HepG2 (cell line): ENCODE data around the gene TRIO. TPM values are rescaled to one million over a fixed set of nuclear protein-coding genes. Genes with fewer than 3 reads are reported as not detected.

ENCODE experiments used
- ATAC-seq: fragments of 200-7000 bp; cut with Tn5 transposase; 3 replicates; pipeline ENCODE4 v1.9.1; 2020; ENCODE audit warnings: mild to moderate bottlenecking, moderate library complexity
- BruUV-seq: library from RNA; stranded (reverse); fragments of 400-500 nt; replicated peaks from 2 replicates; lab custom pipeline; 2021; lab: Mats Ljungman, UMichigan
- CTCF ChIA-PET: fragments of 300-600 bp; formaldehyde crosslinking; extraction: SDS; loops from one replicate; lab custom pipeline; 2021; ENCODE audit warnings: low total read pairs, inconsistent platforms, low intra/inter-chr PET ratio; lab: Yijun Ruan, JAX
- POLR2A ChIA-PET: fragments of 350-600 bp; sonication (Branson Sonifier 250); formaldehyde crosslinking; loops from one replicate; lab custom pipeline; 2020; ENCODE audit warnings: antibody characterized with exemption, inconsistent platforms; lab: Yijun Ruan, JAX
- DNase-seq: peaks from one replicate; pipeline ENCODE4 v3.0.0-alpha.2; 2015; ENCODE audit warnings: low spot score
- FAIRE-seq: peaks from 3 replicates; lab custom pipeline; 2011; peaks lifted over from hg19 to GRCh38; lab: Jason Lieb, UNC
- H2AFZ ChIP-seq: one replicate; pipeline ENCODE4 v1.6.1; 2011; ENCODE audit warnings: low read length, inconsistent platforms
- H3K27ac ChIP-seq: fragments of 300-600 bp; 3 replicates; pipeline ENCODE4 v1.8.0; 2011; ENCODE audit warnings: mixed run types, mild to moderate bottlenecking, mixed read lengths, low read length, inconsistent platforms; ENCODE audit not compliant: insufficient read depth; ENCODE audit errors: extremely low read length
- H3K27me3 ChIP-seq, 2 experiments: fragments of 200-600 bp in 1 of 2; 2 replicates in 1 of 2; 3 replicates in 1 of 2; pipeline versions ENCODE4 v1.6.0 to v1.8.0; 2011; ENCODE audit warnings: low read length in 2 of 2, mild to moderate bottlenecking in 2 of 2, moderate library complexity in 2 of 2, inconsistent platforms in 1 of 2; ENCODE audit not compliant: insufficient read depth in 2 of 2, control insufficient read depth in 1 of 2
- H3K36me3 ChIP-seq, 2 experiments: fragments of 200-600 bp in 1 of 2; replicated peaks in 1 of 2; 2 replicates in 1 of 2; 3 replicates in 1 of 2; pipeline versions ENCODE4 v1.5.1 to v1.8.0; 2011; ENCODE audit warnings: low read length in 2 of 2, inconsistent platforms in 1 of 2; ENCODE audit not compliant: insufficient read depth in 2 of 2, control insufficient read depth in 1 of 2
- H3K4me1 ChIP-seq: 2 replicates; pipeline ENCODE4 v1.5.1; 2012; ENCODE audit warnings: low read length, inconsistent platforms; ENCODE audit not compliant: insufficient read depth
- H3K4me2 ChIP-seq: 2 replicates; pipeline ENCODE4 v1.6.0; 2011; ENCODE audit warnings: low read depth, low read length, inconsistent platforms
- H3K4me3 ChIP-seq, 3 experiments: fragments of 200-600 bp in 1 of 3; sonication (generic), shearing (Covaris generic) in 1 of 3; replicated peaks in 1 of 3; 2 replicates each; pipeline ENCODE4 v1.5.1; 2011 to 2016; ENCODE audit warnings: low read length in 3 of 3, inconsistent platforms in 2 of 3, low read depth in 2 of 3, mild to moderate bottlenecking in 2 of 3, control low read depth in 1 of 3, mixed read lengths in 1 of 3; ENCODE audit not compliant: insufficient read depth in 1 of 3
- H3K79me2 ChIP-seq: one replicate; pipeline ENCODE4 v1.6.1; 2011; ENCODE audit warnings: low read length, inconsistent platforms; ENCODE audit not compliant: insufficient read depth
- H3K9ac ChIP-seq: 2 replicates; pipeline ENCODE4 v1.6.0; 2011; ENCODE audit warnings: mild to moderate bottlenecking, low read depth, low read length, inconsistent platforms; ENCODE audit not compliant: insufficient read depth
- H3K9me3 ChIP-seq: 2 replicates; pipeline ENCODE4 v1.5.1; 2012; ENCODE audit warnings: mild to moderate bottlenecking, low read length
- H4K20me1 ChIP-seq: 2 replicates; pipeline ENCODE4 v1.6.0; 2011; ENCODE audit warnings: inconsistent platforms, mild to moderate bottlenecking, low read length, moderate library complexity; ENCODE audit not compliant: insufficient read depth
- JARID2 ChIP-seq: sonication (generic); formaldehyde crosslinking; IDR thresholded peaks from 2 replicates; pipeline ENCODE4 v1.8.1; 2023; ENCODE audit warnings: missing genetic modification reagents, inconsistent platforms; ENCODE audit not compliant: insufficient replicate concordance
- NCOA5 ChIP-seq: sonication (generic); formaldehyde crosslinking; IDR thresholded peaks from 2 replicates; pipeline ENCODE4 v1.4.0; 2020; ENCODE audit warnings: missing genetic modification reagents
- ZBTB20 ChIP-seq: sonication (generic); formaldehyde crosslinking; IDR thresholded peaks from 2 replicates; pipeline ENCODE4 v1.8.1; 2023; ENCODE audit warnings: missing genetic modification reagents, low read depth, mild to moderate bottlenecking, borderline replicate concordance
- ZFP36L2 ChIP-seq: sonication (generic); formaldehyde crosslinking; IDR thresholded peaks from 2 replicates; pipeline ENCODE4 v1.4.0; 2020; ENCODE audit warnings: missing genetic modification reagents
- ZFP82 ChIP-seq: sonication (generic); formaldehyde crosslinking; IDR thresholded peaks from 2 replicates; pipeline ENCODE4 v1.5.1; 2020; ENCODE audit warnings: mild to moderate bottlenecking, missing genetic modification reagents, borderline replicate concordance
- ZNF20 ChIP-seq: sonication (generic); formaldehyde crosslinking; IDR thresholded peaks from 2 replicates; pipeline ENCODE4 v1.4.0; 2020; ENCODE audit warnings: mild to moderate bottlenecking, moderate library complexity, missing genetic modification reagents
- ZNF253 ChIP-seq: sonication (generic); formaldehyde crosslinking; IDR thresholded peaks from 2 replicates; pipeline ENCODE4 v1.8.0; 2022; ENCODE audit warnings: mild to moderate bottlenecking, missing genetic modification reagents, borderline replicate concordance
- ZNF879 ChIP-seq: sonication (generic); formaldehyde crosslinking; IDR thresholded peaks from 2 replicates; pipeline ENCODE4 v1.8.1; 2023; ENCODE audit warnings: missing genetic modification reagents
- ZNF891 ChIP-seq: sonication (generic); formaldehyde crosslinking; IDR thresholded peaks from 2 replicates; pipeline ENCODE4 v1.5.0; 2020; ENCODE audit warnings: mild to moderate bottlenecking, missing genetic modification reagents
- WGBS: methylation state at CpG from one replicate; pipeline ENCODE4 v1.1.6; 2017; ENCODE audit warnings: low lambda C conversion rate; 5-methylcytosine and 5-hydroxymethylcytosine counted together
- in situ Hi-C: cut with HindIII; loops from 2 replicates; pipeline ENCODE4 v1.10.0; 2017; ENCODE audit warnings: low pct_unique_long_range_greater_than_20kb; ENCODE audit not compliant: extremely low pct_ligation_motif_present
- intact Hi-C: fragments of 100-400 bp; cut with micrococcal nuclease; formaldehyde crosslinking; loops from one replicate; pipeline ENCODE4 v1.10.0; 2022; ENCODE audit not compliant: unreplicated experiment
- polyA plus RNA-seq, 8 experiments: library from polyadenylated mRNA; depleted of rRNA in 3 of 8; stranded (reverse) in 7 of 8; unstranded in 1 of 8; fragments of >200 nt; fragmentation: Illumina TruSeq in 4 of 8; extraction: Trizol in 4 of 8; gene quantifications; 2 replicates each; pipeline versions ENCODE4 v1.2.1 to v1.2.3, GENCODE V29; 2011 to 2016; ENCODE audit warnings: low read depth in 4 of 8, missing spikeins in 1 of 8, mixed read lengths in 1 of 8; ENCODE audit not compliant: insufficient read depth in 1 of 8
- total RNA-seq, 5 experiments: library from RNA; depleted of rRNA; stranded (reverse); fragments of >200 nt; fragmentation: Illumina TruSeq; extraction: Trizol; gene quantifications; 2 replicates each; pipeline ENCODE4 v1.2.3, GENCODE V29; 2016; ENCODE audit warnings: low read depth in 1 of 5

TRIO gene
- total and polyA plus RNA-seq, 2 of the 13 experiments (the other 11 are each of a cell fraction or from before 2014, with no cell fraction given): 45.2 to 45.9 TPM

DNA sequence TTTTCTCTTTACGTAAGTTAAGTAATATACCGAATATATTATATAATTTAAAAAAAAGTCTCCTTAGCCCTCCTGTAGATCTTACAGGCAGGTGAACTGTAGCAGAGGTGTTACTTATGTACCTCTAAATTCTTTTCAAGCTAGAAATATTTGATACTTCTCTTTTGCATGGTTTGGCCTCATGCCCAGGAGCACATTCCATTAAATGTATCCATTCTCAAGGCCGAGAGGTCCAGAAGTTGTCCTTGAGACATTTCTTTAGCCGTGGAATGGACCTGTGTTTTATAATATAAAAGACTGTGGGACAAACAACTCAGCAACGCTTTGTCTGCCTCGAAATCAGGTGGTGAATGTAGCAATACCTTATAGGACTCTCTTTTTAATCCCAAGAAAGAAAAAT, 184.5 kb downstream of the TRIO start:
- Histone ChIP-seq H3K4me2 (no peak overlapping the region), H3K36me3 (peaks cover 13 to 36% of the 10 kb centered on the region in 2 experiments; a peak in 4 of 5 replicates), H3K9me3 (no peaks in the 10 kb centered on the region), H4K20me1 (no peaks in the 10 kb centered on the region), H2AFZ (no peak overlapping the region), H3K4me1 (no peaks in the 10 kb centered on the region), H3K27me3 (no peaks in the 10 kb centered on the region), H3K79me2 (no peaks in the 10 kb centered on the region), H3K4me3 (no peak overlapping the region), H3K9ac (no peak overlapping the region), H3K27ac (no peak overlapping the region)
- BruUV-seq: no TSS peak
- FAIRE-seq (no peak), ATAC-seq (no peak), DNase-seq (no peak)
- intact Hi-C loops: no loop called here
- ChIA-PET POLR2A (no interaction called here), CTCF (no interaction called here)
- in situ Hi-C loops: no loop called here
- TF ChIP-seq ZNF879 (no peak), ZFP82 (CRISPR knock-in tag) (no peak), ZFP36L2 (no peak), NCOA5 (CRISPR knock-in tag) (no peak)
- WGBS: 95% methylated on average over 6 of the region's 6 CpGs

DNA sequence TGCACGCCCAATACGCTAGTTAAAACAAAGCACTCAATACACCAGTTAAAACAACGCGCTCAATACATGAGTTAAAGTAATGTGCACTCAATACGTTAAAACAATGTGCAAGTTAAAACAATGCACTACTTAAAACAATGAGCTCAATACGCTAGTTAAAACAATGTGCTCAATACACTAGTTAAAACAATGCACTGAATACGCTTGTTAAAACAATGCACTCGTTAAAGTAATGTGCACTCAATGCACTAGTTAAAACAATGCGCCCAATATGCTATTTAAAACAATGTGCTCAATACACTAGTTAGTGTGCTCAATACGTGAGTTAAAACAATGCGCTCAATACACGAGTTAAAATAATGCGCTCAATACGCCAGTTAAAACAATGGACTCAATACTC, 185.0 kb downstream of the TRIO start:
- POLR2A ChIA-PET: no interaction called here
- in situ Hi-C loops (no loop called here), intact Hi-C loops (no loop called here)
- Histone ChIP-seq H3K36me3 (peaks cover 13 to 36% of the 10 kb centered on the region in 2 experiments; a peak in 4 of 5 replicates), H3K4me3 (no peak overlapping the region), H3K79me2 (no peaks in the 10 kb centered on the region), H2AFZ (no peak overlapping the region), H3K9ac (no peak overlapping the region), H3K4me1 (no peaks in the 10 kb centered on the region), H3K27me3 (no peaks in the 10 kb centered on the region), H3K9me3 (no peaks in the 10 kb centered on the region), H3K4me2 (no peak overlapping the region), H4K20me1 (no peaks in the 10 kb centered on the region), H3K27ac (no peak overlapping the region)
- 98% methylated on average over 14 of the region's 14 CpGs for WGBS
- CTCF ChIA-PET: no interaction called here
- ATAC-seq (no peak), DNase-seq (no peak), FAIRE-seq (no peak)
- no TSS peak for BruUV-seq
- no peak for TF ChIP-seq ZNF891
- TF ChIP-seq ZBTB20 (CRISPR knock-in tag): no peak
- TF ChIP-seq ZNF253 (CRISPR knock-in tag): no peak
- no peak for TF ChIP-seq JARID2 (CRISPR knock-in tag)
- no peak for TF ChIP-seq ZNF20 (CRISPR knock-in tag)
